Upper lobe of right lung (tissue), 1 donor: ENCODE results near the gene SLC24A4. TPM values are rescaled to one million over a fixed set of nuclear protein-coding genes. Genes with fewer than 3 reads are reported as not detected.

Experiments
- ATAC-seq: fragments of 200-7000 bp; cut with Tn5 transposase; one replicate; pipeline ENCODE4 v1.9.1; 2020; ENCODE audit warnings: mild to moderate bottlenecking, moderate library complexity
- DNase-seq: peaks from one replicate; pipeline ENCODE4 v3.0.0-alpha.2; 2020
- H3K27ac ChIP-seq: fragments of 200-600 bp; one replicate; pipeline ENCODE4 v1.8.0; 2022
- H3K27me3 ChIP-seq: fragments of 200-600 bp; one replicate; pipeline ENCODE4 v1.8.0; 2022; ENCODE audit warnings: mild to moderate bottlenecking
- H3K36me3 ChIP-seq: fragments of 200-600 bp; one replicate; pipeline ENCODE4 v1.8.0; 2022
- H3K4me1 ChIP-seq: fragments of 200-600 bp; one replicate; pipeline ENCODE4 v1.8.0; 2022
- H3K4me3 ChIP-seq: fragments of 200-600 bp; one replicate; pipeline ENCODE4 v1.8.0; 2022; ENCODE audit warnings: mild to moderate bottlenecking
- H3K9me3 ChIP-seq: fragments of 200-600 bp; one replicate; pipeline ENCODE4 v1.8.0; 2022
- intact Hi-C: fragments of 100-400 bp; cut with DNase I; formaldehyde crosslinking; loops from one replicate; pipeline ENCODE4 v1.11.0; 2022
- long read RNA-seq: library from polyadenylated mRNA; unstranded; transcript quantifications from one replicate; pipeline ENCODE4 v2.0.0, GENCODE V29; 2021
- total RNA-seq: library from RNA; stranded (reverse); fragmentation: NEBNext Ultra II Directional; extraction: Animal tissue kit (Norgen Biotek cat#: 25700); gene quantifications from one replicate; pipeline ENCODE4 v1.2.1, GENCODE V29; 2021
- TF ChIP-seq, protein P1 (sequence below): fragments of 200-600 bp; IDR thresholded peaks from one replicate; pipeline ENCODE4 v1.8.0; 2022; ENCODE audit warnings: antibody characterized with exemption
- donor health status: DM: no; HTN: yes; CAD: no; lungs with severe emphysema.

The SLC24A4 gene, protein sequence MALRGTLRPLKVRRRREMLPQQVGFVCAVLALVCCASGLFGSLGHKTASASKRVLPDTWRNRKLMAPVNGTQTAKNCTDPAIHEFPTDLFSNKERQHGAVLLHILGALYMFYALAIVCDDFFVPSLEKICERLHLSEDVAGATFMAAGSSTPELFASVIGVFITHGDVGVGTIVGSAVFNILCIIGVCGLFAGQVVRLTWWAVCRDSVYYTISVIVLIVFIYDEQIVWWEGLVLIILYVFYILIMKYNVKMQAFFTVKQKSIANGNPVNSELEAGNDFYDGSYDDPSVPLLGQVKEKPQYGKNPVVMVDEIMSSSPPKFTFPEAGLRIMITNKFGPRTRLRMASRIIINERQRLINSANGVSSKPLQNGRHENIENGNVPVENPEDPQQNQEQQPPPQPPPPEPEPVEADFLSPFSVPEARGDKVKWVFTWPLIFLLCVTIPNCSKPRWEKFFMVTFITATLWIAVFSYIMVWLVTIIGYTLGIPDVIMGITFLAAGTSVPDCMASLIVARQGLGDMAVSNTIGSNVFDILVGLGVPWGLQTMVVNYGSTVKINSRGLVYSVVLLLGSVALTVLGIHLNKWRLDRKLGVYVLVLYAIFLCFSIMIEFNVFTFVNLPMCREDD
- 1.6 TPM for total RNA-seq
- long read RNA-seq, partial matches to known transcripts = 0 of 2 reads
- long read RNA-seq, other reads (novel, unspliced or antisense) = 2 of 2 reads

DNA sequence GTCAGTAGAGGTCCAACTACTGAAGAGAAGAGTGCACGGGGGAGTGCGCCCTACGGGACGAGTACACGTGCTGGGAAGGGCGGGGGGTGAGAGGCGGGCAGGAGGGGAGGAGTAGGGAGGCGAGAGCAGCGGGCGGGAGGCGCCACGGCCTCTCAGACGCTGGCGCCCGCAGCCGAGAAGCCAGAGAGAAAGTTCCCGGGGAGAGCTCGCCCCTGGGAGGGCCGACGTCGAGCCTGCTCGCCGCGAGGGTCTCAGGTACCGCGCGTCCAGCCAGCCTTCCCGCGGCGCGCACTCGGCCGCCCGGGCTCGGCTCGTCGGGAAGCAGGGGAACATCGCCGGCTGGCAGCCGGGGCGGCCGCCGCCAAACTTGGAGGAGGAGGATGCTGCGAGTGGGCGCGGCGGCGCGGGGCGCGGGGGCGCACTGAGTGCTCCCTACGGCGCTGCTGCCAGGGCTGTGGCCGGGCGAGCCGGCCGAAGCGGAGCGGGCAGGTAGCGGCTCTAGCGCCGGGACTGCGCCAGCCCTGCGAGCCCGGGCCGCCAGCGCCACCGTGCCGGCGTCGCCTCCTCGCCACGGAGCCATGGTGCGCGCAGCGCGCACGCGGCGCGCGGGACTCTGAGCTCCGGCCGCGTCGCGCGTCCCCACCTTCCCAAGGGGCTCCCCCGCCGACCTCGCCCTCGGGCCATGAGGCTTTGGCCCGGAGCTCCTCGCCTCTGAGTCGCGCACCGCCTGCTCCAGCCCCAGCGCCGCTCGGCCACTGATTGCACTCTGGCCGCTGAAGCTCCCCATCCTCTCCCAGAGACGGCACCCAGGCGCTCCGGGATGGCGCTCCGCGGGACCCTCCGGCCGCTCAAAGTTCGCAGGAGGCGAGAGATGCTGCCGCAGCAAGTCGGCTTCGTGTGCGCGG lies at the start of gene SLC24A4:
TSS of gene SLC24A4 (plus strand) at position 155 of the 905 bp plus-strand sequence. CDS start at position 821, 666 bp downstream.
- Histone ChIP-seq H3K36me3 (no peaks in the 10 kb centered on the region), H3K27me3 (peaks cover 45% of the 10 kb centered on the region), H3K9me3 (no peaks in the 10 kb centered on the region), H3K27ac (no peak within 1 kb of the TSS), H3K4me3 (peak within 1 kb of the TSS; percentile 45), H3K4me1 (peaks cover 11% of the 10 kb centered on the region)
- ATAC-seq (peak; percentile 55), DNase-seq (peak; percentile 67)
- TF ChIP-seq, protein P1, sequence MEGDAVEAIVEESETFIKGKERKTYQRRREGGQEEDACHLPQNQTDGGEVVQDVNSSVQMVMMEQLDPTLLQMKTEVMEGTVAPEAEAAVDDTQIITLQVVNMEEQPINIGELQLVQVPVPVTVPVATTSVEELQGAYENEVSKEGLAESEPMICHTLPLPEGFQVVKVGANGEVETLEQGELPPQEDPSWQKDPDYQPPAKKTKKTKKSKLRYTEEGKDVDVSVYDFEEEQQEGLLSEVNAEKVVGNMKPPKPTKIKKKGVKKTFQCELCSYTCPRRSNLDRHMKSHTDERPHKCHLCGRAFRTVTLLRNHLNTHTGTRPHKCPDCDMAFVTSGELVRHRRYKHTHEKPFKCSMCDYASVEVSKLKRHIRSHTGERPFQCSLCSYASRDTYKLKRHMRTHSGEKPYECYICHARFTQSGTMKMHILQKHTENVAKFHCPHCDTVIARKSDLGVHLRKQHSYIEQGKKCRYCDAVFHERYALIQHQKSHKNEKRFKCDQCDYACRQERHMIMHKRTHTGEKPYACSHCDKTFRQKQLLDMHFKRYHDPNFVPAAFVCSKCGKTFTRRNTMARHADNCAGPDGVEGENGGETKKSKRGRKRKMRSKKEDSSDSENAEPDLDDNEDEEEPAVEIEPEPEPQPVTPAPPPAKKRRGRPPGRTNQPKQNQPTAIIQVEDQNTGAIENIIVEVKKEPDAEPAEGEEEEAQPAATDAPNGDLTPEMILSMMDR = no peak
- intact Hi-C loops = no loop called here

DNA sequence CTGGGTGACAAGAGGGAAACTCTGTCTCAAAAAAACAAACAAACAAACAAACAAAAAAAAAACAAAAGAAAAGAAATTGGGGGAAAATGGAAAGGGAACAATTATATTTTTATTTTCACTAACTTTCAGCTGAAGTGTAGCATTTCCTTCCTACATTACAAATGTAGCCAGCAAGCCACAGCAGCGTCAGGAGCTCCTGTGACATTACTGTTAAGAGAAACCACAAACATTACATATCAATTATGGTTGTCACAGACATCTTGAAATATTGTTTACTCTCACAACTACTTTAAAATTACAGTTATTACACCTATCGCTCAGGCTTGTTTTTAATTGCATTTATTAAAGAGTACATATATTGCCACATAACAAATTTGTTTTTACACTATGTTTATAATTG lies 49.8 kb upstream of the SLC24A4 start:
- Histone ChIP-seq H3K4me3 (no peak overlapping the region), H3K9me3 (no peaks in the 10 kb centered on the region), H3K36me3 (no peaks in the 10 kb centered on the region), H3K4me1 (no peaks in the 10 kb centered on the region), H3K27ac (no peak overlapping the region), H3K27me3 (peaks cover 12% of the 10 kb centered on the region)
- DNase-seq (no peak), ATAC-seq (no peak)
- TF ChIP-seq, protein P1 = no peak
- intact Hi-C loops = no loop called here

DNA sequence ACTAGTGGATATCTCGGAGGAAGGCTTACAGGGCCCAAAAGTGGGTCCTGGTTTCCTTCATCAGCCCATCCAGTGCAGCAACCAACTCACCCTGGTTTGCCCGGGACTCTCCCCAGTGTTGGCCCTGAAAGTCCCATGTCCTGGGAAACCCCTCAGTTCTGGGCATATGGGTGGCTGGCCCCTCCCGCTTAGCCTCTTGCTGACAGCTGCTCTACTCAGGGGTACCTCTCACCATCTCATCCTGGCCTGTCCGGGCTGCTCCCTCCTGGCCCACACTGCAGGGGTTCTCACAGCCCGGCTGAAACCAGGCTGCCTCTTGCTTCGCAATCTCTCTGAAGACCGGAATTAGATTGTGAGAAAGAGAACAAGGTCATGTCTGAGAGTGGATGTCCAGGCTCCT lies 48.9 kb upstream of the SLC24A4 start:
- Histone ChIP-seq H3K27me3 (peaks cover 12% of the 10 kb centered on the region), H3K4me1 (no peaks in the 10 kb centered on the region), H3K27ac (no peak overlapping the region), H3K9me3 (no peaks in the 10 kb centered on the region), H3K36me3 (no peaks in the 10 kb centered on the region), H3K4me3 (no peak overlapping the region)
- ATAC-seq (peak; percentile 13), DNase-seq (no peak)
- intact Hi-C loops = no loop called here
- TF ChIP-seq, protein P1 = no peak

GRCh38 chr14:92276074-92276473 lies 46.9 kb upstream of the SLC24A4 start:
- no peaks in the 10 kb centered on the region for H3K4me1 ChIP-seq
- no peak overlapping the region for H3K4me3 ChIP-seq
- H3K9me3 ChIP-seq = no peaks in the 10 kb centered on the region
- DNase-seq (no peak), ATAC-seq (no peak)
- peaks cover 12% of the 10 kb centered on the region for H3K27me3 ChIP-seq
- no peak overlapping the region for H3K27ac ChIP-seq
- intact Hi-C loops = no loop called here
- no peaks in the 10 kb centered on the region for H3K36me3 ChIP-seq
- TF ChIP-seq, protein P1 = no peak

GRCh38 chr14:92277031-92277430 lies 45.9 kb upstream of the SLC24A4 start:
- H3K27me3 ChIP-seq = peaks cover 12% of the 10 kb centered on the region
- H3K4me3 ChIP-seq = no peak overlapping the region
- no peaks in the 10 kb centered on the region for H3K4me1 ChIP-seq
- ATAC-seq (no peak), DNase-seq (no peak)
- intact Hi-C loops = no loop called here
- H3K36me3 ChIP-seq = no peaks in the 10 kb centered on the region
- no peak overlapping the region for H3K27ac ChIP-seq
- TF ChIP-seq, protein P1 = no peak
- no peaks in the 10 kb centered on the region for H3K9me3 ChIP-seq
